ENCODE measurements around the gene FBN2. TPM values are rescaled to one million over a fixed set of nuclear protein-coding genes. Genes with fewer than 3 reads are reported as not detected.

The FBN2 gene
- total RNA-seq, 1 donor from 2014 or later = 186 TPM

DNA sequence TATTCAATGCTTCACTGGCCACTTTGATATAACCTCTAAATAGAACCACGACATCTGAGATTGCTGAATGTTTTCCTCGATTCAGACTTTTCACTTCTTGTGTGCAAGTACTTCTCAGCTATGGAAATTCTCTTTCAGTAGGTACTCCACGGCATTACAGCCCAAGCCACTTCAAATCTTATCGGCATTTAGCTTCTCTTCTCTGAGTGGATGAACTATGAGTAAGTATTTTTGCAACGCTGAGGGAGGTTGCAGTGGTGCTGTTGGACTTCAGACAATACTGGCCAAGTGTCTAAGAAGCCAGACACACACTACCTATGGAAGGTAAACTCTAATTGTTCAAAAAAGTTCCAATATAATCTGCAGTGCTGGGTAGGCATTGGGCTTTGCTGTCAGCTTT, 60.1 kb downstream of the FBN2 start:
- no peak overlapping the region for H3K4me3 Mint-ChIP-seq
- H3K4me1 Mint-ChIP-seq (ENCODE audit: unreplicated experiment) = peaks cover 3% of the 10 kb centered on the region
- H3K27ac Mint-ChIP-seq = no peak overlapping the region
- no peaks in the 10 kb centered on the region for H3K27me3 Mint-ChIP-seq
- no peak for TF ChIP-seq CTCF (conservative IDR thresholded peaks at IDR 0.05)
- no peak for DNase-seq (ENCODE audit: extremely low spot score, unreplicated experiment)
- peaks cover 5% of the 10 kb centered on the region for H3K9me3 Mint-ChIP-seq
- peaks cover 5% of the 10 kb centered on the region for H3K36me3 Mint-ChIP-seq

DNA sequence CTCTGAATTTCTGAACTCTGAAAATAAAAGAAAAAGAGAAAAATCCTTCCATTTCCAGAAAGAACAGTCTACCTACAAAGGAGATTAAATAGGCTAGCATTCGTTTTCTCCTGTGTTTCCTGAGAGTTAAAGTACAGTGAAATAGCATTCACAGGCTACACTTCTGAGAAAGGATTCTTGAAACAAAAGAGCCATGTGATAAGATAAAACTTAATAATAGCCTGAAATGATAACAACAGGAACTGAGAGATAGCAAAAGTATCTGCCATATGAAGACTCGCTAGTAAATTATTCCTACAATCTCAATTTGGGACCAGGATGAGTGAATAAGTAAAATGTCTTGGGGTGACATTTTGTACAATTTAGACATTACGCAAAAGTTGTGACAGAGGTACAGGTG, 62.4 kb downstream of the FBN2 start:
- Mint-ChIP-seq H3K36me3 (peaks cover 10% of the 10 kb centered on the region), H3K9me3 (no peaks in the 10 kb centered on the region), H3K27me3 (no peaks in the 10 kb centered on the region), H3K4me1 (ENCODE audit: unreplicated experiment) (peaks cover 3% of the 10 kb centered on the region), H3K4me3 (no peak overlapping the region), H3K27ac (no peak overlapping the region)
- DNase-seq (ENCODE audit: extremely low spot score, unreplicated experiment) = no peak
- TF ChIP-seq CTCF (conservative IDR thresholded peaks at IDR 0.05) = no peak

DNA sequence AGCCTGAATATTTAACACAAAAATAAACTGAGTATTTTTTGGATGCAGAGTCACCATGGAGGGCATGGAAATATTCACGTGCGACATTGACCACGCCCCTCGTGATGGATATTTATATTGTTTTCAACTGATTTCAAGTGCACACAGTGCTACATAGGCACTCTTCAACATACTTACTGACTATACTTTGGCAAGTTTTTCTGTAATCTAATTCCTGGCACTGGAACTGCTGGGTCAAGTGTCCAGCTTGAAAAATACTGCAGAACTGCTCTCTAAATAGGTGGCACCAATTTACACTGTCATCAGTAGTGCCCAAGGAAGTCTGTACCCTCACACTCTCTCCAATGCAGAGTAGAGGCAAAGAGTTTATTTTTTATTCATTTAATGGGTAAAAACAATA, 65.1 kb downstream of the FBN2 start:
- Mint-ChIP-seq H3K36me3 (peaks cover 27% of the 10 kb centered on the region), H3K27me3 (no peaks in the 10 kb centered on the region), H3K27ac (no peak overlapping the region), H3K9me3 (no peaks in the 10 kb centered on the region), H3K4me1 (ENCODE audit: unreplicated experiment) (peaks cover 3% of the 10 kb centered on the region), H3K4me3 (no peak overlapping the region)
- no peak for TF ChIP-seq CTCF (conservative IDR thresholded peaks at IDR 0.05)
- no peak for DNase-seq (ENCODE audit: extremely low spot score, unreplicated experiment)

DNA sequence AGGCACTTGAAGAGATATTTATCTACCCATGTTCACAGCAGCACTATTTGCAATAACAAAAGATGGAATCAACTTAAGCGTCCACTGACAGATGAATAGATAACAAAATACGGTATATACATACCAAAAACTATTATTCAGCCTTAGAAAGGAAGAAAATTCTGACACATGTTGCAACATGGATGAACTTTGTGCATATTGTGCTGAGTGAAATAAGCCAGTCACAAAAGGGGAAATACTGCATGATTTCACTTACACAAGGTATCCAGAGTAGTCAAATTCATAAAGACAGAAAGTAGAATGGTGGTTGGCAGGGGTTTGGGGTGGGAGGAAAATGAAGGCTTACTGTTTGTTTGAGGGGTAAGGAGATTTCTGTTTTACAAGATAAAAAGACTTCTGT, 66.0 kb downstream of the FBN2 start:
- no peaks in the 10 kb centered on the region for H3K27me3 Mint-ChIP-seq
- H3K4me1 Mint-ChIP-seq (ENCODE audit: unreplicated experiment) = no peaks in the 10 kb centered on the region
- DNase-seq (ENCODE audit: extremely low spot score, unreplicated experiment) = no peak
- no peak for TF ChIP-seq CTCF (conservative IDR thresholded peaks at IDR 0.05)
- peaks cover 27% of the 10 kb centered on the region for H3K36me3 Mint-ChIP-seq
- H3K9me3 Mint-ChIP-seq = no peaks in the 10 kb centered on the region
- no peak overlapping the region for H3K27ac Mint-ChIP-seq
- H3K4me3 Mint-ChIP-seq = no peak overlapping the region

- Mint-ChIP-seq H3K27ac (no peak overlapping the region), H3K36me3 (peaks cover 27% of the 10 kb centered on the region), H3K4me3 (no peak overlapping the region), H3K4me1 (ENCODE audit: unreplicated experiment) (no peaks in the 10 kb centered on the region), H3K9me3 (no peaks in the 10 kb centered on the region), H3K27me3 (no peaks in the 10 kb centered on the region)
- no peak for TF ChIP-seq CTCF (conservative IDR thresholded peaks at IDR 0.05)
- DNase-seq (ENCODE audit: extremely low spot score, unreplicated experiment) = no peak
Observed at GRCh38 chr5:128470663-128471062, 67.4 kb downstream of the FBN2 start.

DNA sequence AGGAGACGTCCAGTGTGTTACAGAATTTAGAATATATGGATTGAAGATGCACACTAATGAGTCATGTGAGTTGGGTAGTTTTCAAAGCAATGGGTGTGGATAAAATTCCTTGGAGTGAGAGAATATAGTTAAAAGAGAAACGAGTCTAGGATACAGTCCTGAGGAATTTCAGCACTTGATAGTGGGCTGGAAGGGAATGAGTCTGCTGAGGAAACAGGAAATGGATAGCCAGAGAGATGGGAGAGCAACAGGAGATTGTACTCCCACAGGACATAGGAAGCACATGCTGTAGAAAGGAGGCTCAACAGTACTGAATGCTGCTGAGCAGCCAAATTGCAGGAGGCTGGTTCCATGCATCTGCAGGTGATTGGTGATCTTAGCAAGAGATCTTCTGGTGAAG, 68.1 kb downstream of the FBN2 start:
- Mint-ChIP-seq H3K4me3 (no peak overlapping the region), H3K36me3 (peaks cover 32% of the 10 kb centered on the region), H3K27me3 (no peaks in the 10 kb centered on the region), H3K9me3 (no peaks in the 10 kb centered on the region), H3K4me1 (ENCODE audit: unreplicated experiment) (no peaks in the 10 kb centered on the region), H3K27ac (no peak overlapping the region)
- TF ChIP-seq CTCF (conservative IDR thresholded peaks at IDR 0.05) = no peak
- no peak for DNase-seq (ENCODE audit: extremely low spot score, unreplicated experiment)

Data from type B pancreatic cell (in vitro differentiated cells).